Inflammatory macrophage treated with lipopolysaccharide for 4 hours (primary cell): ENCODE data around the gene GTF3C2.
A peak's percentile ranks its signal among the peaks of the same experiment; 100 is the strongest.
"Not testable (repeated sequence)": the region's sequence is repeated elsewhere in the genome, so short reads cannot be mapped to it uniquely, and the experiment has no call there.

Source experiments
- DNase-seq: peaks from one replicate; pipeline ENCODE4 v3.0.0-alpha.2; 2020

The GTF3C2 gene

DNA sequence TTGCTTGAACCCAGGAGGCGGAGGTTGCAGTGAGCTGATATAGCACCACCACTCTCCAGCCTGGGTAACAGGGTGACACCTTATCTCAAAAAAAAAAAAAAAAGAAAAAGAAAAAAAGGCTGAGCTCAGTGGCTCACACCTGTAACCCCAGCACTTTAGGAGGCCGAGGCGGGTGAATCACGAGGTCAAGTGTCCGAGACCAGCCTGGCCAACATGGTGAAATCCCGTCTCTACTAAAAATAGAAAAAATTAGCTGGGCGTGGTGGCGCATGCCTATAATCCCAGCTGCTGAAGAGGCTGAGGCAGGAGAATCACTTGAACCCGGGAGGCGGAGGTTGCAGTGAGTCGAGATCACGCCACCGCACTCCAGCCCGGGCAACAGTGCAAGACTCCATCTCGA is 36.7 kb downstream of the GTF3C2 start:
- DNase-seq: not testable (repeated sequence)

DNA sequence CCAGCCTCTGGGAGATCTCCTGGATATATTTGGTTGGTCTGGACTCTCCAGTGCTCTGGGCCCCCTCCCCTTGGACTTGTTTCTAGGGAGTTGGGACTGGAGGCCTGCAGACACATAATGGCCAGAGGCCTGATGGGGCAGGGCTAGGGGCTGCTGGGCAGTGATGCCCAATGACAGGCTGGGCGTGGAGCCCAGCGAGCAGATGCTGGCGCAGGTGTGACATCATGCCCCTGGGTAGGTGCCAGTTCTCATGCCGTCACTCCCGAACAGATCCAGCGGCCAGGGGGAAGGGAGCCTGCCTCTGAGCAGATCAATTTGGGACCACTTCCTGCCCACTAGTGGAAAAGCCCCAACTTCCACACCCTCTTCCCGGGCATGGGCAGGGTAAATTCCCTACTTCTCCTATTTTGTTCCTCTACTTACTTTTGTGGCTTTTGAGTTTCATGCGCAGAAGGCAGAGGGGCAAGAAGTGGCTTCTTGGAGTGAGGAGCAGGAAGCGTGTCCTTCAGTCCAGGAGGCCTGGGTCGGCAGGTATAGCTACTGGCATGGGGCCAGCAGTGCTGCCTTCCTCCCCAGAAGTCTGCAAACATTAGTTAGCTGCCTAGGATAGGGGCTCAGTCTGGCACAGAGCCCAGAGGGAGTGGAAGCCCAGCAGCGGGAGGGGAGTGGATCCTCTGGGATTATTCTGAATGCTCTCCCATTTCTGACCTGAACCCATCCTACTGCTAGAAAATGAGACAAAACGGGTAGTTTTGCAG is 39.7 kb downstream of the GTF3C2 start:
- DNase-seq: peak; percentile 29

DNA sequence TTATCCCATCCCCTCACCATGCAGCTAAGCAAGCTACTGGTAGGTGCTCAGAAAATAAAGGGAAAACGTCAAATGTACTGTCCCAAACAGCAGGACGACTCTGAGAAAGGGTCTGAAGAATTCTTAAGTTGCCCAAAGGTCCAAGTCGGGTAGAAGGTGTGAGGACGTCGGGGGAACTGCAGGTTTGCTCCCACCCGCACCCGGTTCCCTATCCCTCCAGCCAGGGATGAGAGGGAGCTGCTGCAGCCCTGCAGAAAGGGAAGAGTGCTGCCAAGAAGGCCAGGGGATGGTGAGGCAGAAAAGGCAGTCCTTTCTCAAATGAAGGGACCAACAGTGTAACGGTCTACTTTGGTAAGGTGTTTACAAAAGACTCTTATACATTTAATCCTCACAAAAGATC is 41.4 kb downstream of the GTF3C2 start:
- DNase-seq: no peak

DNA sequence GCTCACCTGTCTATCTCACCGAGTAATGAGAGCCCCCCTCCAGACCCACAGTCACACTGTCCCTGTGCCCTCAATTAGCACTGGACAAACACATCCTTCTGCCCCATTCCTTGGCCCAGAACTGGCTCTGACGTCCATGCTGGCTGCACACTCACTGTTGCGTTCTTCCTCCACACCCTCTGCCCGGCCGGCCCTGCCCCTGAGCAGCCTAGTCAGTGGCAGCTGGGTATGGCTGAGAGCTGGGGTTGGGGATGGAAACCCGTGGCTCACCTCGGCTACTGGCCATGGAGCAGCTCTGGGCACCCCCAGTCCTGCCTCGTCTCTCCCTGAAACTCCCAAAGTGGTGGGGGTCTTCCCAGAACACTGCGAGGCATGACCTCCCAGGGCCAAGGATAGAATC is 41.9 kb downstream of the GTF3C2 start:
- no peak for DNase-seq

DNA sequence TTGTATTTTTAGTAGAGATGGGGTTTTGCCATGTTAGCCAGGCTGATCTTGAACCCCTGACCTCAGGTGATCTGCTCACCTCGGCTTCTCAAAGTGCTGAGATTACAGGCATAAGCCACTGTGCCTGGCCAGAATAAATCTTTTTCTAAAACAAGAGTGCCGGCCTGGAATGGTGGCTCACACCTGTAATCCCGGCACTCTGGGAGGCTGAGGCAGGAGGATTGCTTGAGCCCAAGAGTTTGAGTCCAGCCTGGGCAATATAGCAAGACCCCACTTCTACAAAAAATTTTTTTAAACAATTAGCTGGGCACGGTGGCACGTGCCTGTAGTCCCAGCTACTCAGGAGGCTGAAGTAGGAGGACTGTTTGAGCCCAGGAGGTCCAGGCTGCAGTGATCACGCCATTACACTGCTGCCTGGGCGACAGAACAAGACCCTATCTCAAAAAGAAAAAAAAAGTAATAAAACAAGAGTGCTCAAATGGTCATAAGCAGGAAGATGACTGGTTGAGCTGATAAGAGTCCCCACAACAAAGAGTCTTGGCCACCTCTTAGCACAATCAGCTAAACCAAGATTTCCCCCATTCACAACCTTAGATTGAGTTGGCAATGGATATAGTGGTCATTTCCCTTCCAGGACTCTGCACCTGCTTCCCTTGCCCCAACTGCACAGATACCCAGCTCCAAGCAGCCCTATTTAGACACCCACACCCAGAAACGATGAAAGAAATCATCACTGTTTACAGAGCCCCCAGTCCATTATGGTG is 42.5 kb downstream of the GTF3C2 start:
- DNase-seq: no peak

DNA sequence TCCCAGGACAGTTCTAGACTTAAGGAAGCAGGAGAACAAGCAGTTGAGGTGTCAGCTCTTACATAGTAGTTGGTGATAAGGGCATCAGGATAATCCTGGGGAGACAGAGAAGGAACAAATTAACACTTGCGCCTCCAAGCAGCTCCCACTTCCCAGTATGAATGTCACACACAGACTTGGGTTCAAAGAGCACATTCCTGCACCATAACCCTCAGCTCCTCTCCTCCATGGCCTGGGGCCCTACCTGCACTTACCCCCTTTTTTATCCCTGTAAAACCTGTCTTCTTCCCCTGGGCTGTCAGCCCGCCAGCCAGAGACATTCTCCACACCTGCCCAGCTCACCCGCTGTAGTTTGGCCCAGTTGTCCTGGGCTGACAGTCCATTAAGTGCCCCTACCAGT is 44.4 kb downstream of the GTF3C2 start:
- DNase-seq: no peak

DNA sequence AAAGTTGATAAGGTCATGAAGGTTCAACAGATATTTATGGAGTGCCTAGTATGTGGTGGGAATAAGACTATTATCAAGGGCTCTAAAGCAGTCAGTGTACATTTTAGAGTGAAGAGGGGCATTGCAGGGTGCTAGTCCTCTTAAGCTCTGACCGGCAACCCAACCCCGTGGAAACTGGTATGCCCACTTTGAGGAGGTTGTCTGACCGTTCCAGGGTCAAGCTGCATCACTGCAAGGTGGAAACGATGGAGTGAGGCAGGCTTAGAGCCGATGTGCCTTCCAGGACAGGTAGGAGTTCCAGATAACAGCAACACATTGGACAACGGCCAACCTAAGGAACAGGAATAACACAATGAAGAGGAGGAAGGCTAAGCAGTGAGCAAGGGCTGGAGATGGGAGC is 46.9 kb downstream of the GTF3C2 start:
- DNase-seq: no peak

DNA sequence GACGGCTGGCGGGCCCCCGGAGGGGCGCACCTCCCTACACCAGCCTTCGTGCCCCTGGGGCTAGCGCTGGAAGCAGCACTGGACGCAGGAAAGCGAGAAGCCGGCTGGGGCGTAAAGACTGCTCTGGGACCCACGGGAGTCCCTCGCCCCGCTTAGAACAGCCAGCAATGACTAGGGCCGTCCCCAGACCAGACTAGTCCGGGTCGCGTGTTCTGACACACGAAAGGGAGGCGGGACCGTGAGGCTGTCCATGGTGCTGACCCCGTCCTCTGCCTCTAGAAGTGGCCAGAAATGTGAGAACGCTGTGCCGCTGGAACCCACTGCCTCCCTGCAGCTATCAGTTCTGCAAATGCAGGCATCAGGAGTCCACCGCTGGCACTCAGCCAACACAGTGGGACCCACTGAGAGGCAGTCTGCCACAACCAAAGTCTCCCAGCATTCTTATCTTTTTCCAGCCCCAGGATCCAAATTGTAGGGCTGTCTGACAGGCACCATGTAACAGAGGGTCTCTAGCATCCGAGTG is 48.1 kb downstream of the GTF3C2 start, which contains the start of gene UCN:
TSS of gene UCN (minus strand) at position 87 of the 523 bp plus-strand sequence. CDS start 550 bp downstream, outside the sequence.
- DNase-seq: no peak

DNA sequence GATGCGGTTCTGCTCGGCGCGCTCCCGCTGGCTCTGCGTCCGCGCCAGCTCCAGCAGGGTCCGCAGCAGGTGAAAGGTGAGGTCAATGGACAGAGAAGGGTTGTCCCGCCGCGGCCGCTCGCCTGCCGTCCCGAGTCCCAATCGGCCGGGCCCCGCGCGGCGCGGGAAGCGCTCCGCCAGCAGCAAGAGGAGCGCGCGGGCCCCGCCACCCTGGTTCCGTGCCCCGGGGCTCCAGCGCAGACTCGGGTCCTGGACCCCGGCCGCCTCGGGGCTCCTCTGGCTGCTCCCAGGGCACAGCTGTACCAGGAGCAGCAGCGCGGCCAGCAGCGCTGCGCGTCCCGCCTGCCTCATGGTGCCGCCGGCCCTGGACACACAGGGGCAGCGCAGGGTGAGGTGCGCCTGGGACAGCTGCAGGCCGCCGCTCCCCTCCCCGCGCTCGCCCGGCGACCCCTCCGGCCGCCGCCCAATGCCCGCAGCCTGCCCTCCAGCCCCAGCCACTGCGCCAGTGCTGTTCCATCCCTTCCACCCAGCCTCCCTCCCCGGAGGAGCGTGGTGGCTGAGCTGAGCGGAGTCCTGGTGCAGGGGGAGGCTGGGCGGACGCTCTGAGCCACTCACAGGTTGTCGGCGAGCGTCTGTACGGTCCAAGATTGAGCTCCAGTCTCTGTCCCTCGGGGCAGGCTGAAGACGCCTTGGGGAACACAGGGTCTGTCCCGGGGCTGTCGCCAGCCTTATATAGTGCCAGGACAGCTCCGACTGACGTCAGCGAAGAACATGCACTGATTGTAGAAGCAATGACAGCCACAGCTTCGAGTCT is 48.8 kb downstream of the GTF3C2 start:
- DNase-seq: no peak

DNA sequence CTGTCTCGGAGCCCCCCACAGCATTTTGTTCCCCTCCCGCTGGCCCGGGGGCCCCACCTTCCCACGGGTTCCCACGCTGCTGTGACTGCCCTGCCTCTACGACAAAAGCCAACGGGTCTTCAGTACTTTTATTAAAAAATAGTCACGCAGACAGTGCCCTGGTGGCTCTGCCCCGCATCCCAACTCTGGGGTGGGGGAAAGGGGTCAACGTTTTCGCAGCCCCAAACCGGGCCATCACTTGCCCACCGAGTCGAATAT is 49.3 kb downstream of the GTF3C2 start:
- DNase-seq: no peak

DNA sequence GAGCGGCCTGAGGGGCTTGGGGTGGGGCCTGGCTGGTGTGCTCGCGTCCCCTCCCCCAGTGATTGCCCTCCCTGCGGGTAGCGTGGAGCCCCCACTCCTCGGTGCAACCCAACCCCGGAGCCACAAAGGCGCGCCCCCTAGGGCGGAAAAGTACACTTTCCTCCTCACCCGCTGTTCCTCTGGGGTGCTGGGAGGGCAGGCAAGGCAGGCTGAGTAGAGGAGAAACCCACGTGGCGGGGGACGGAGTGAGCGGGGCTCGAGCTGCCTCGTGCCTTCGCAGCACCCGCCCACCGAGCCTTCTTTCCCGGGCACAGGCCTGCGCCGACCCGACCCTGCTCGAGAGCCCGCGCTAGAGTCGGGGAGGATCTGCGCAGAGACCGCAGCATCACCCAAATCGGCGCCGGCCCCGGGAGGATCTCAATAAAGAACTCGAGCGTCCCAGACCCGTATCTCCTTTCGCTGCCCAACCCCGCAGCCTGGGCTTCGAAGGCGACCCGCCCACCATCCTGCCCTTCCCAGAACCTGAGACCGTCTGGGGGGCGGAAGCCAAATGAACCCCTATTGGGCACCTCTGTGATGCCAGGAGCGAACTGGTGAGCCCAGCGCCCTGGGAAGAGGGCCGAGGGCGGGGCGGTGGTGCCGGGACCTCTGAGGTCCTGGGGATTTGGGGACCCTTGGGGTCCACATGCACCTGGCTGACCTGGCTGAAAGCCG is 49.8 kb downstream of the GTF3C2 start:
- no peak for DNase-seq

DNA sequence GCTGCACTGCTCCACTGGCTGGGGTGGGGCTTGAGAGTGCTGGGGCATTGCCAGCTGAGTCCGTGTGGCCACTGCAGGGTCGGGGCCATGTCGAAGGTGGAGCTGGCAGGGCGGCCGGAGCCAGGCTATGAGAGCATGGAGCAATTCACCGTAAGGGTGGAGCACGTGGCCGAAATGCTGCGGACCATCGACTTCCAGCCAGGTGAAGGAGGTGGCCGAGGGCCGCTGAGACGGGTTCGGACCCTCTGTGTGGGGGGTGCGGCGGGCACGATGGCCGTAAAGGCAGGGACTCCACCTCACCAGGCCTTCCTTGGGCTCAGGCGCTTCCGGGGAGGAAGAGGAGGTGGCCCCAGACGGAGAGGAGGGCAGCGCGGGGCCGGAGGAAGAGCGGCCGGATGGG is 50.4 kb downstream of the GTF3C2 start:
- no peak for DNase-seq

DNA sequence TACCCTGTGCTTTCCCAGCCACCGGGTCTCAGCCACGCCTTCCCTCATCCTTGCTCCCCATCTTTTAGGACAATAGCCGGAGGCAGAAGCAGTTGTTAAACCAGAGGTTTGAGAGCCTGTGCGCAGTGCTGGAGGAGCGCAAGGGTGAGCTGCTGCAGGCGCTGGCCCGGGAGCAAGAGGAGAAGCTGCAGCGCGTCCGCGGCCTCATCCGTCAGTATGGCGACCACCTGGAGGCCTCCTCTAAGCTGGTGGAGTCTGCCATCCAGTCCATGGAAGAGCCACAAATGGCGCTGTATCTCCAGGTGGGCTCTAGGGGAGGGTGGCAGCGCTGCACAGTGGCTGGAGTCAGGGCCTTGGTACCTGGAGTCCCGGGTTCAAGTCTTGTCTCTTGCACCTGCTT is 51.0 kb downstream of the GTF3C2 start:
- DNase-seq: no peak

DNA sequence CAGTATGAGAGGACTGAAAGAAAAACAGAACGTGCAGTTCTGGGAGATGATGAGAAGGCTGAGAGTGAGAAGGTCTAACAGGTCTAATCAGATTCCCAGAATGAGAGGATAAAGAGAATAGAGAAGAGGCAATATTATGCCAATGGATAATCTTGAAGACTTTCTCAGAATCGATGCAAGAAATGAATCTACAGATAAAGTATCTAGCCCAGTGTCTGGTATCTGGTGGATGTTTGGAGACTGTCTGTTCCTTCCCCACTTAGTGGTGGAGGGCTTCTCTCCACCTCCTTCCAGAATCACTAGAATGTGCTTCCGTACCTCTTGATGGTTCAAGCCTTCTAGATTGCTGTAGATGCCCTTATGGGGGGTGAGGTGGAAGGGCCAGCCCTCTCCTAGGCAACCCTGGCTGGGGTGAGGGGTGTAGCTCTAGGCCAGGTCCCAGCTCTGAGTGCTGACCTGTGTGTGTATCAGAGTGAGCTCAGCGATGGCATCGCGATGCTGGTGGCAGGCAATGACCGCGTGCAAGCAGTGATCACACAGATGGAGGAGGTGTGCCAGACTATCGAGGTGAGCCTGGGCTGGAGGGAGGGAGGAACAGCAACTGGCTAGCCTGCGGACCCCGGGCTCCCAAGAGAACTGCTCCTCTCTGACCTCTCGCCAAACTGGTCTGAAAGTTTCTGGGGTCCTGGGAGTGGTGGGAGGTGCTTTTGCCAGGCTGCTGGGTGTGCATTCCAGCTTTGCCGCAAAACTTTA is 51.9 kb downstream of the GTF3C2 start:
- DNase-seq: no peak

DNA sequence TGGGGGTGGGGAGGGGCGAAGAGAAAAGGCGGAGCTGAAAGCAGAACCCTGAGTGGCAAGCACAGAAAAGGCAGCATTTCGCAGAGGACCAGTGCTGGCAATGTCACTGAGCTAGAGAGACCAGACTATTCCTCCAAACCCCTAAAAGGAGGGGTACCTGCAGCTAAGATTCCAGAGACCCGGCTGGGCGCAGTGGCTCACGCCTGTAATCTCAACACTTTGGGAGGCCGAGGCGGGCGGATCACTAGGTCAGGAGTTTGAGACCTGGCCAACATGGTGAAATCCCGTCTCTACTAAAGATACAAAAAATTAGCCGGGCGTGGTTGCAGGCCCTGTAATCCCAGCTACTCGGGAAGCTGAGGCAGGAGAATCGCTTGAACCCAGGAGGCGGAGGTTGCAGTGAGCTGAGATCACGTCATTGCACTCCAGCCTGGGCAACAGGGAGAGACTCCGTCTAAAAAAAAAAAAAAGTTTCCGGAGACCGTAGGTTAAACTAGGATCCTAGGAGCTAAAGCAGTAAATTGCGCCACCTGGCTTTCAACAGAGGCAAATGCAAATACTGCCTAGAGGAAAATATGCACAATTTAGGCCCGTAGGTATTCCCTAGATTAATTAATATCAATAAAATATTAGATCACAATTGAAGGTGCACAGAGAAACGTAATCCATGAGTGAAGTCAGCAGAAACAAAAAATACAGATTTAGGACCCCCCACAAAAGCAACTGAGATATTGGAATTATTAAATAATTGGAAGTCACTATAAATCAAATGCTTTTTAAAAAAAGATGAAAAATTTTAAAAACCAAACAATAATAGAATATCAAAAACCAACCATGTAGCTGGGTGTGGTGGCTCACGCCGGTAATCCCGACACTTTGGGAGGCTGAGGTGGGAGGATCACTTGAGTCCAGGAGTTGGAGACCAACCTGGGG is 53.2 kb downstream of the GTF3C2 start:
- peak; percentile 85 for DNase-seq

DNA sequence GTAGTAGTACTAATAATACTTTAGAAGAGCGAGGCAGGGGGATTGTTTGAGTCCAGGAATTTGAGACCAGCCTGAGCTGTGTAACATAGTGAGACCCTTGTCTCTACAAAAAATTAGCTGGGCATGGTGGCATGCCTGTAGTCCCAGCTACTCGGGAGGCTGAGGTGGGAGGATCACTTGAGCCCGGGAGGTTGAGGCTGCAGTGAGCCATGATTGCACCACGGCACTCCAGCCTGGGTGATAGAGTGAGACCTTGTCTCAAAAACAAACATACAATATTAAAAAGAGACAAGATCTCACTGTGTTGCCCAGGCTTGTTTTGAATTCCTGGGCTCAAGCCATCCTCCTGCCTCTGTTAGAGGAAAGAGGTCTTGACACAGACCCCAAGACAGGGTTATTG is 56.0 kb downstream of the GTF3C2 start:
- DNase-seq: not testable (repeated sequence)

DNA sequence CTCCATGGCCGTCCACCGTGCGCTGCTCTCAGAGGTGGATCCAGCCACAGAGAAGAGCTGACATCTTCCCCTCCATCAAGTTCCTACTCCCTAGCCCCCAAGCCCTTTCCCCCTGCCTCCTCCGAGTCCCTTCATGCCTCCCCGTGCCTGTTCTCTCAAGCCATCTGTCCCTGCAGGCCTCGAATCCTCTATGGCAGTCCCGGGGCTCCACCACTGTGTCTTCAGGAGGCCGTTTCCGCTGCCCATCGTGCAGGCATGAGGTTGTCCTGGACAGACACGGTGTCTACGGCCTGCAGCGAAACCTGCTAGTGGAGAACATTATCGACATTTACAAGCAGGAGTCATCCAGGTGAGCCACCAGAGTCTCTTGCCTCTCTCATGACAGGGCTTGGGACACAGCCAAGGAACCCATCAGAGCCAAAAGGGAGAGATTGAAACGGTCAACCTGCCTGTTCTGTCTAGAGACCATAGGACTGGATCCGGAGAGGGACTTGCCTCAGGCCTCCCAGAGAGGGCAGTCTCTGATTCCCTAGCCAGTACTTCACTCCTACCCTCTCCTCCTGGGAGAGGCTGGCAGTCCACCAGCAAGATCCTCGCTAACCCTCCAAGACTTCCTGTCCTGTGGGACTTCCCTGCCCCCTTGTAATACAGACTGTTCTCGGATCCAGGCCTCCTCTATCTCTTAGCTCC is 58.0 kb downstream of the GTF3C2 start:
- DNase-seq: no peak

DNA sequence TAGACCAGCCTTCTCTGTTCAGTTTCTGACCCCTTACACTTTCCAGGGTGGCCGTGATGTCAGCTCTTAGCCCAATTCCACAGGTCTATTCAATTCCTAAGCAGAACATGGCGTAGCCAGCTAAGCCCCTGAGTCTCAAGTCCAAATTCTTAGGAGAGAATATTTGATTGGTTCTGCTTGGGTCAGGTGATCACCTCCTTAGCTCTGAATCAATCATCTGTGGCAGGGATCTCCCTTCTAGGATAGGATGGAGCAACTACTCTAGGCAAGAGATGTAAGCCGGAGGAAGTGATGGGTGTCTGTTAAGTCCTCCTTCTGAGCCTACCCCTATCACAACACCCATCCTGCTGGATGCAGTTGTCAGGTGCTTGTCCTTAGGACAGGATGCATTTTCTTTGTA is 59.4 kb downstream of the GTF3C2 start:
- peak; percentile 24 for DNase-seq

DNA sequence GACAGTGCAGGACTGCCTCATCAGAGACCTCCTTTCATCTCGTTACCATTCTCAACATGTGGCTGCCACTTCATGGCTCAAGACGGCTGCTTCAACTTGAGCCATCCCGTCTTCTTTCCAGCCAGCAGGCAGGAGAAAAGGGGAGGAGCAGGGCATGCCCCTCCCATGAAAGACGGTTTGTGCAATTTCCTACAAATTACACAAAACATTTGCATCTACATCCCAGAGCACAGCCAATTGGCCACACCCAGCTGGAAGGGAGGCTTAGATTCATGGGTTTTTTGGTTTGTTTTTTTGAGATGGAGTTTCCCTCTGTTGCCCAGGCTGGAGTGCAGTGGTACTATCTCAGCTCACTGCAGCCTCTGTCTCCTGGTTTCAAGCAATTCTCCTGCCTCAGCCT is 60.1 kb downstream of the GTF3C2 start:
- DNase-seq: peak; percentile 79

DNA sequence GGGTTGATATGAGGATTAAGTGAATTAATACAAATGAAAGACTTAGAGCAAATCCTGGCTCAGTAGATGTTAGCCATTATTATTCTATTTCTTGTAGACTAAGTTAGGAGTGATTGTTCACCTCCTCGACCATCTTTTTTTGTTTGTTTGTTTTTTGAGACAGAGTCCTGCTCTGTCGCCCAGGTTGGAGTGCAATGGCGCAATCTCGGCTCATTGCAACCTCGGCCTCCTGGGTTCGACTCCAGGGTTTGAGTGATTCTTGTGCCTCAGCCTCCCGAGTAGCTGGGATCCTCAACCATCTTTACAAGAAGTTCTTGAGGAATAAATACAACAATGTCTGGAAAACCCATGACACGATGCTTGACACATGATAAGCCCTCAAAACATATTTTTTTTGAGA is 61.6 kb downstream of the GTF3C2 start:
- no peak for DNase-seq
